ENCODE measurements around the gene ABCA2. TPM values are rescaled to one million over a fixed set of nuclear protein-coding genes. Genes with fewer than 3 reads are reported as not detected.

Gene ABCA2
- total RNA-seq, 4 donors from 2014 or later = 51.1 to 204 (median 96.5) TPM

DNA sequence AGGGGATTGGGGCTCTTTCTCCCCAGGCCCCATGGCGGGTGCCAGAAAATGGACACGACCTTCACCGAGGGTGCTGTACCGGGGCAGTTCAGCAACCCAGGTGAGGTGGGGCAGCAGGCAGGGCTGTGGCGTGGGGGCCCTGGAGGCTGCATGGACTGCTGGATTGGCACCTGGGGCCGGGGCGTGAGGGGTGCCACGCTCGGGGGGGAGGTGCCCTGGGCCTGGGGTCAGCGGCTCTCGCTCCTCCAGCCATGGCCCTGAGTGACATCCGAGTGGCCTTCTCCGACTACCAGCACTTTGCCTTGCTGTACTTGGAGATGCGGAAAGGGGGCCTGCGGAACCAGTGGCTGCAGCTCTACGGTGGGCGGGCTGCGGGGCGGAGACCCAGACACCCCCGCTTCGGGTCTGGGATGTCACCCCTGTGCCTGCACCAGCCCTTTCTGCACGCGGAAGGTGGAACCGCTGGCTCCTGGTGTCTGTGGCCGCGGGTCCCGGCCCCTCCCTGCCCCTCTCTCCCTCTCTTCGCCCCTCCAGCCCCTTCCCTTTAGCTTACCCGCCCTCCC lies 43.5 kb downstream of the ABCA2 start:
- Histone ChIP-seq H3K9me3 (no peaks in the 10 kb centered on the region), H3K27me3 (peaks cover 45% of the 10 kb centered on the region), H3K27ac (no peak overlapping the region), H3K4me1 (peaks cover 0 to 5% (median 0%) of the 10 kb centered on the region in 4 donors), H3K36me3 (no peaks in the 10 kb centered on the region), H3K4me3 (no peak overlapping the region)
- DNase-seq = no peak
- TF ChIP-seq EP300 (IDR thresholded peaks at IDR 0.05; ENCODE audit: low read depth) = no peak
- TF ChIP-seq, protein P1, sequence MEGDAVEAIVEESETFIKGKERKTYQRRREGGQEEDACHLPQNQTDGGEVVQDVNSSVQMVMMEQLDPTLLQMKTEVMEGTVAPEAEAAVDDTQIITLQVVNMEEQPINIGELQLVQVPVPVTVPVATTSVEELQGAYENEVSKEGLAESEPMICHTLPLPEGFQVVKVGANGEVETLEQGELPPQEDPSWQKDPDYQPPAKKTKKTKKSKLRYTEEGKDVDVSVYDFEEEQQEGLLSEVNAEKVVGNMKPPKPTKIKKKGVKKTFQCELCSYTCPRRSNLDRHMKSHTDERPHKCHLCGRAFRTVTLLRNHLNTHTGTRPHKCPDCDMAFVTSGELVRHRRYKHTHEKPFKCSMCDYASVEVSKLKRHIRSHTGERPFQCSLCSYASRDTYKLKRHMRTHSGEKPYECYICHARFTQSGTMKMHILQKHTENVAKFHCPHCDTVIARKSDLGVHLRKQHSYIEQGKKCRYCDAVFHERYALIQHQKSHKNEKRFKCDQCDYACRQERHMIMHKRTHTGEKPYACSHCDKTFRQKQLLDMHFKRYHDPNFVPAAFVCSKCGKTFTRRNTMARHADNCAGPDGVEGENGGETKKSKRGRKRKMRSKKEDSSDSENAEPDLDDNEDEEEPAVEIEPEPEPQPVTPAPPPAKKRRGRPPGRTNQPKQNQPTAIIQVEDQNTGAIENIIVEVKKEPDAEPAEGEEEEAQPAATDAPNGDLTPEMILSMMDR (IDR thresholded peaks at IDR 0.05) = no peak
- TF ChIP-seq POLR2AphosphoS5 (IDR thresholded peaks at IDR 0.05) = no peak
- no peak for TF ChIP-seq POLR2A (IDR thresholded peaks at IDR 0.05)
- 66% methylated on average over 26 of the region's 29 CpGs; no CpG with 5 or more reads in 1 of the 2 donors for WGBS, 2 donors (ENCODE audit: low coverage in 1 of 2)
- in situ Hi-C loops (cut with MboI; ENCODE audit: low pct_ligation_motif_present in 1 of 4, low pct_unique_long_range_greater_than_20kb in 1 of 4, low sequenced_read_pairs in 3 of 4) = no loop called here
- intact Hi-C loops (cut with DNase I; ENCODE audit: low total_unique reads) = no loop called here

DNA sequence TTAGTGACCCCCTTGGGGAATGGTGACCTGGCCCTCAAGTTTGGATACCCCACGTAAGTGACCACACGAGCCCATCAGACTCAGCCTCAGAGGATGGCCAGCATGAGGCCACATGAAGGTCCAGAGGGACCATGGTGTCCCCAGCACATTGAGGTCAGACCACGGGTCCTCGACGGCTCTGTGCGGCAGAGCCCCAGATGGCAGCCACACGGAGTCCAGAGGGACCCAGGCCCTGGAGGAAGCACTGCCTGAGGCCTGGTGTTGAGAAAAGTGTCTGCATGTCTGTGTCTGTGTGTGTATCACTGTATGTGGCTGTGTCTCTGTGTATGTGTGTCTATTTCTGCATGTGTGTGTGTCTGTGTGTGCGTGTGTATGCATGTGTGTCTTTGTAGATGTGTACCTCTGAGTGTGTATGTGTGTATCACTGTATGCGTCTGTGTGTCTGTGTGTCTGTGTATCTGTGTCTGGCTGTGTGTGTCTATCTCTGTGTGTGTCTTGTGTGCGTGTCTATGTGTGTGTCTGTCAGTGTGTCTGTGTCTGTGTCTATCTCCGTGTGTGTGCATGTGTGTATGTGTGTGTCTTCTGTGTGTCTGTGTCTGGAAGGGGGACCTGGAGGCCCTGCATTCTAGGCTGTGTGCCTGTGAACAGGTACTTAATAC lies 44.3 kb downstream of the ABCA2 start:
- Histone ChIP-seq H3K27me3 (peaks cover 45% of the 10 kb centered on the region), H3K36me3 (no peaks in the 10 kb centered on the region), H3K4me1 (peaks cover 0 to 5% (median 0%) of the 10 kb centered on the region in 4 donors), H3K4me3 (no peak overlapping the region), H3K9me3 (no peaks in the 10 kb centered on the region), H3K27ac (no peak overlapping the region)
- intact Hi-C loops (cut with DNase I; ENCODE audit: low total_unique reads) (no loop called here), in situ Hi-C loops (cut with MboI; ENCODE audit: low pct_ligation_motif_present in 1 of 4, low pct_unique_long_range_greater_than_20kb in 1 of 4, low sequenced_read_pairs in 3 of 4) (no loop called here)
- TF ChIP-seq POLR2A (IDR thresholded peaks at IDR 0.05) (no peak), EP300 (IDR thresholded peaks at IDR 0.05; ENCODE audit: low read depth) (no peak)
- TF ChIP-seq, protein P1 (IDR thresholded peaks at IDR 0.05) = no peak
- WGBS, 2 donors (ENCODE audit: low coverage in 1 of 2) = 75 to 94% methylated on average over 3 to 11 of the region's 11 CpGs
- DNase-seq = no peak

DNA sequence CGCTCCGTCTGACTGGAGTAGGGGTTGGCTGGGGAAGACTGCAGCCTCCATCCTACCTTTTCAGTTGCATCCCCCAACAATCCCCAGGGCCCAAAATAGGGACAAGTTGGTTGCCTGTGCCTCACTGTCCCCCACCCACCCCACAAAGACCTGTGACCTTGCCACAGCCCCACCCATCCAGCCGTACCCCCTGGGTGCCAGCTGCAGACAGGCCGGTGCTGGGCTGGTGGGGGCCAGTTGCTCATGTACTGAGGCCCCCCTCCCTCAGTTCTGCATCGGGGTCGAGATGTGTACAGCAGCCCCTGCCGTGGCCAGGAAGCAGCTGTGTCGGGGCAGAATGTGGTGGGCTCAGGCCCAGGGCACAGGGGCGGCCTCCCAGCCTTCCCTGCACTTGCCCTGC lies 44.9 kb downstream of the ABCA2 start:
- H3K4me3 ChIP-seq = no peak overlapping the region
- no peak for DNase-seq
- peaks cover 0 to 7% (median 1%) of the 10 kb centered on the region in 4 donors for H3K4me1 ChIP-seq
- no peak overlapping the region for H3K27ac ChIP-seq
- in situ Hi-C loops (cut with MboI; ENCODE audit: low pct_ligation_motif_present in 1 of 4, low pct_unique_long_range_greater_than_20kb in 1 of 4, low sequenced_read_pairs in 3 of 4) = no loop called here
- no peaks in the 10 kb centered on the region for H3K9me3 ChIP-seq
- 77% methylated on average over 7 of the region's 9 CpGs; no CpG with 5 or more reads in 1 of the 2 donors for WGBS, 2 donors (ENCODE audit: low coverage in 1 of 2)
- peaks cover 45% of the 10 kb centered on the region for H3K27me3 ChIP-seq
- intact Hi-C loops (cut with DNase I; ENCODE audit: low total_unique reads) = no loop called here
- TF ChIP-seq, protein P1 (IDR thresholded peaks at IDR 0.05) = no peak
- TF ChIP-seq EP300 (IDR thresholded peaks at IDR 0.05; ENCODE audit: low read depth) = no peak
- TF ChIP-seq POLR2A (IDR thresholded peaks at IDR 0.05) = no peak
- no peak for TF ChIP-seq POLR2AphosphoS5 (IDR thresholded peaks at IDR 0.05)
- H3K36me3 ChIP-seq = no peaks in the 10 kb centered on the region

DNA sequence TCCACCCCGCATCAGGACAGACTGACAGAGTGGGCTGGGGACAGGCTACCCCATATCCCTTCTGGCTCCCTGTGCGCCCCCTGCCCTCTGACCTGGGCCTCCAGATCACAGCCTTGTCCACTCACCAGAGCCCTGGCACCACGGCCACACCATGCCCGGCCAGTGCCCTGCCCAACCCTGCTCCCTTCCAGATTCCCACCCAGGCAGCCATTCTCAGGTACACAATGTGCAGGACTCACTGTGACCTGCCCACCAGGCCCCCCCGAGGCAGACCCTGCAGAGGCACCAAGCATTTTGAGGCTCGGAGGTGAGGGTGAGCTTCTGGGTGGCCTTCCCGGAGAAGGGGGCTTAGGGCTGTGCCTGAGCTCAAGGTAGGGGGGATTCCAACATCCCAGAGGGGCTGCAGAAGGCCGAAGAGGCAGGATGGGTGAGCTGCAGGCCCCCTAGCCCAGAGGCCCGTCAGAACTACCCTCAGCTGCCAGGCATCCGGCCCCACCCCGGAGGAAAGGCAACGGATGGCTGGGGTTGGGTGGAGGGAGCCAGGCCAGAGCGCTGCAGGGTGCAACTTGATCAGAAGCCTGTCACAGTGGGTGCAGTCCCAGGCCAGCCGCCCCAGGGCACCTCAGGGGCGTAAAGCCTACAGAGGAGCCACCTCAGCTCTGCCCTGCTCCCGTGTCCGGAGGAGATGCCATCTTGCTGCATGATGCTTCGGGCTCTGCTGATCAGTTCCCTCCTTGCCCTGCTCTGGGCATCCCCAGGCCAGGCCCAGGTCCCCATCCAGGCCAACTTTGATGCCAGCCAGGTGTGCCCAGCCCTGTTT lies 45.6 kb downstream of the ABCA2 start, which contains the start of gene LCNL1:
TSS of gene LCNL1 (plus strand) at position 762 of the 820 bp plus-strand sequence. CDS start 594 bp downstream, outside the sequence.
- H3K27ac ChIP-seq = no peak within 1 kb of the TSS
- TF ChIP-seq, protein P1 (IDR thresholded peaks at IDR 0.05) = no peak
- TF ChIP-seq POLR2AphosphoS5 (IDR thresholded peaks at IDR 0.05) (no peak), EP300 (IDR thresholded peaks at IDR 0.05; ENCODE audit: low read depth) (no peak), POLR2A (IDR thresholded peaks at IDR 0.05) (no peak)
- in situ Hi-C loops (cut with MboI; ENCODE audit: low pct_ligation_motif_present in 1 of 4, low pct_unique_long_range_greater_than_20kb in 1 of 4, low sequenced_read_pairs in 3 of 4) (no loop called here), intact Hi-C loops (cut with DNase I; ENCODE audit: low total_unique reads) (no loop called here)
- peaks cover 47% of the 10 kb centered on the region for H3K27me3 ChIP-seq
- no peaks in the 10 kb centered on the region for H3K36me3 ChIP-seq
- no peaks in the 10 kb centered on the region for H3K9me3 ChIP-seq
- no peak within 1 kb of the TSS for H3K4me3 ChIP-seq
- WGBS, 2 donors (ENCODE audit: low coverage in 1 of 2) = 72% methylated on average over 17 of the region's 18 CpGs; no CpG with 5 or more reads in 1 of the 2 donors
- no peak for DNase-seq
- H3K4me1 ChIP-seq = peaks cover 0 to 13% (median 8%) of the 10 kb centered on the region in 4 donors

All from transverse colon (tissue), 4 donors.